Loucy (cell line): ENCODE results near the gene BCL2L15.

Experiments used
- H2AFZ ChIP-seq: fragments of 200-600 bp; sonication (generic); 2 replicates; pipeline ENCODE4 v1.6.0; 2016; ENCODE audit warnings: antibody characterized with exemption, mild to moderate bottlenecking, low read length, moderate library complexity
- H3F3A ChIP-seq: fragments of 200-600 bp; 2 replicates; pipeline ENCODE4 v1.6.0; 2016; ENCODE audit warnings: antibody characterized with exemption, low read depth, mild to moderate bottlenecking
- H3K27me3 ChIP-seq: fragments of 200-600 bp; sonication (generic); 2 replicates; pipeline ENCODE4 v1.6.1; 2014; ENCODE audit warnings: low read length, mild to moderate bottlenecking; ENCODE audit not compliant: insufficient read depth, poor library complexity, severe bottlenecking
- H3K36me3 ChIP-seq: fragments of 200-600 bp; sonication (generic); 2 replicates; pipeline ENCODE4 v1.6.1; 2016; ENCODE audit warnings: low read length; ENCODE audit not compliant: insufficient read depth
- H3K4me1 ChIP-seq: fragments of 200-600 bp; sonication (generic); 2 replicates; pipeline ENCODE4 v1.5.1; 2014; ENCODE audit warnings: low read length, mild to moderate bottlenecking; ENCODE audit not compliant: insufficient read depth, poor library complexity, severe bottlenecking
- H3K4me2 ChIP-seq: fragments of 200-600 bp; sonication (generic); 2 replicates; pipeline ENCODE4 v1.6.0; 2014; ENCODE audit warnings: antibody characterized with exemption, low read length, low read depth, mild to moderate bottlenecking; ENCODE audit not compliant: poor library complexity, severe bottlenecking
- H3K4me3 ChIP-seq: fragments of 200-600 bp; sonication (generic); 2 replicates; pipeline ENCODE4 v1.5.1; 2014; ENCODE audit warnings: low read length, mild to moderate bottlenecking, mixed read lengths; ENCODE audit not compliant: poor library complexity, severe bottlenecking
- H3K79me2 ChIP-seq: fragments of 200-600 bp; sonication (generic); 2 replicates; pipeline ENCODE4 v1.6.1; 2014; ENCODE audit warnings: low read length; ENCODE audit not compliant: insufficient read depth
- H3K9ac ChIP-seq: fragments of 200-600 bp; sonication (generic); 2 replicates; pipeline ENCODE4 v1.6.0; 2014; ENCODE audit warnings: mild to moderate bottlenecking, low read depth, low read length, moderate library complexity; ENCODE audit not compliant: poor library complexity, severe bottlenecking
- H3K9me2 ChIP-seq: fragments of 200-600 bp; sonication (generic); replicated peaks from 2 replicates; pipeline ENCODE4 v1.6.1; 2016; ENCODE audit warnings: low read depth, low read length, mixed read lengths
- H3K9me3 ChIP-seq: fragments of 200-600 bp; sonication (generic); 2 replicates; pipeline ENCODE4 v1.6.1; 2014; ENCODE audit warnings: mild to moderate bottlenecking, antibody characterized with exemption, low read length, low read depth; ENCODE audit not compliant: insufficient read depth
- H4K20me1 ChIP-seq: fragments of 200-600 bp; sonication (generic); 2 replicates; pipeline ENCODE4 v1.6.0; 2014; ENCODE audit warnings: antibody characterized with exemption, low read length, mild to moderate bottlenecking; ENCODE audit not compliant: insufficient read depth, poor library complexity, severe bottlenecking
- EZH2phosphoT487 ChIP-seq: fragments of 200-600 bp; IDR thresholded peaks from 2 replicates; pipeline ENCODE4 v1.6.1; 2018; ENCODE audit warnings: antibody characterized with exemption, mild to moderate bottlenecking, moderate library complexity, borderline replicate concordance
- TF ChIP-seq, protein P1 (sequence below): fragments of 200-600 bp; sonication (generic); conservative IDR thresholded peaks from 2 replicates; pipeline ENCODE4 v1.5.1; 2014; ENCODE audit warnings: mild to moderate bottlenecking, antibody characterized with exemption, low read length

Gene BCL2L15

DNA sequence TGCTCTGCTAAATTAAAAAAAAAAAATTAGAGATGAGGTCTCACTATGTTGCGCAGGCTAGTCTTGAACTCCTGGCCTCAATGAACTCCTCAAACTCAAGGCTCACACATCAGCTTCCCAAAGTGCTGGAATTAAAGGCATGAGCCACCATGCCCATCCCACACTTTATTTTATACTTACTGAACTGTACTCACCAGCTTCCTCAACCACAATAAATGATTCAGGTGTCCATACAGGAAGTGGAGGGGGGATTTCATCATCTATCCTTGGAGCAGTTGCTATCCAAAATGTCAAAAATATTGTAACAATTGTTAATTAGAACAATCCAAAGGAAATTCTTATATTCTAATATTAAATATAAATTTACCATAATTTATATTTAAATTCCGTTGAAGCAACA, 52.7 kb downstream of the BCL2L15 start:
- H3K9ac ChIP-seq, result no peak overlapping the region
- H3K79me2 ChIP-seq, result no peaks in the 10 kb centered on the region
- no peaks in the 10 kb centered on the region for H3K9me3 ChIP-seq
- no peaks in the 10 kb centered on the region for H3K27me3 ChIP-seq
- no peak overlapping the region for H2AFZ ChIP-seq
- no peaks in the 10 kb centered on the region for H4K20me1 ChIP-seq
- H3K4me3 ChIP-seq, result no peak overlapping the region
- H3F3A ChIP-seq, result no peaks in the 10 kb centered on the region
- no peak overlapping the region for H3K4me2 ChIP-seq
- TF ChIP-seq EZH2phosphoT487, result no peak
- TF ChIP-seq, protein P1, sequence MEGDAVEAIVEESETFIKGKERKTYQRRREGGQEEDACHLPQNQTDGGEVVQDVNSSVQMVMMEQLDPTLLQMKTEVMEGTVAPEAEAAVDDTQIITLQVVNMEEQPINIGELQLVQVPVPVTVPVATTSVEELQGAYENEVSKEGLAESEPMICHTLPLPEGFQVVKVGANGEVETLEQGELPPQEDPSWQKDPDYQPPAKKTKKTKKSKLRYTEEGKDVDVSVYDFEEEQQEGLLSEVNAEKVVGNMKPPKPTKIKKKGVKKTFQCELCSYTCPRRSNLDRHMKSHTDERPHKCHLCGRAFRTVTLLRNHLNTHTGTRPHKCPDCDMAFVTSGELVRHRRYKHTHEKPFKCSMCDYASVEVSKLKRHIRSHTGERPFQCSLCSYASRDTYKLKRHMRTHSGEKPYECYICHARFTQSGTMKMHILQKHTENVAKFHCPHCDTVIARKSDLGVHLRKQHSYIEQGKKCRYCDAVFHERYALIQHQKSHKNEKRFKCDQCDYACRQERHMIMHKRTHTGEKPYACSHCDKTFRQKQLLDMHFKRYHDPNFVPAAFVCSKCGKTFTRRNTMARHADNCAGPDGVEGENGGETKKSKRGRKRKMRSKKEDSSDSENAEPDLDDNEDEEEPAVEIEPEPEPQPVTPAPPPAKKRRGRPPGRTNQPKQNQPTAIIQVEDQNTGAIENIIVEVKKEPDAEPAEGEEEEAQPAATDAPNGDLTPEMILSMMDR, result no peak
- no peaks in the 10 kb centered on the region for H3K4me1 ChIP-seq
- H3K9me2 ChIP-seq, result no peaks in the 10 kb centered on the region
- peaks cover 16% of the 10 kb centered on the region; the same call in 1 of the 2 replicates for H3K36me3 ChIP-seq
